Dermis lymphatic vessel endothelial cell (primary cell): ENCODE data around the gene DNAJC7. TPM values are rescaled to one million over a fixed set of nuclear protein-coding genes. Genes with fewer than 3 reads are reported as not detected.

ENCODE experiments used
- total RNA-seq: library from RNA; depleted of rRNA; stranded (reverse); fragments of >200 nt; gene quantifications from 2 replicates; pipeline ENCODE4 v1.2.1, GENCODE V29; 2014

Gene DNAJC7, protein sequence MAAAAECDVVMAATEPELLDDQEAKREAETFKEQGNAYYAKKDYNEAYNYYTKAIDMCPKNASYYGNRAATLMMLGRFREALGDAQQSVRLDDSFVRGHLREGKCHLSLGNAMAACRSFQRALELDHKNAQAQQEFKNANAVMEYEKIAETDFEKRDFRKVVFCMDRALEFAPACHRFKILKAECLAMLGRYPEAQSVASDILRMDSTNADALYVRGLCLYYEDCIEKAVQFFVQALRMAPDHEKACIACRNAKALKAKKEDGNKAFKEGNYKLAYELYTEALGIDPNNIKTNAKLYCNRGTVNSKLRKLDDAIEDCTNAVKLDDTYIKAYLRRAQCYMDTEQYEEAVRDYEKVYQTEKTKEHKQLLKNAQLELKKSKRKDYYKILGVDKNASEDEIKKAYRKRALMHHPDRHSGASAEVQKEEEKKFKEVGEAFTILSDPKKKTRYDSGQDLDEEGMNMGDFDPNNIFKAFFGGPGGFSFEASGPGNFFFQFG
- total RNA-seq: 63.2 and 84.4 TPM in 2 replicates

DNA sequence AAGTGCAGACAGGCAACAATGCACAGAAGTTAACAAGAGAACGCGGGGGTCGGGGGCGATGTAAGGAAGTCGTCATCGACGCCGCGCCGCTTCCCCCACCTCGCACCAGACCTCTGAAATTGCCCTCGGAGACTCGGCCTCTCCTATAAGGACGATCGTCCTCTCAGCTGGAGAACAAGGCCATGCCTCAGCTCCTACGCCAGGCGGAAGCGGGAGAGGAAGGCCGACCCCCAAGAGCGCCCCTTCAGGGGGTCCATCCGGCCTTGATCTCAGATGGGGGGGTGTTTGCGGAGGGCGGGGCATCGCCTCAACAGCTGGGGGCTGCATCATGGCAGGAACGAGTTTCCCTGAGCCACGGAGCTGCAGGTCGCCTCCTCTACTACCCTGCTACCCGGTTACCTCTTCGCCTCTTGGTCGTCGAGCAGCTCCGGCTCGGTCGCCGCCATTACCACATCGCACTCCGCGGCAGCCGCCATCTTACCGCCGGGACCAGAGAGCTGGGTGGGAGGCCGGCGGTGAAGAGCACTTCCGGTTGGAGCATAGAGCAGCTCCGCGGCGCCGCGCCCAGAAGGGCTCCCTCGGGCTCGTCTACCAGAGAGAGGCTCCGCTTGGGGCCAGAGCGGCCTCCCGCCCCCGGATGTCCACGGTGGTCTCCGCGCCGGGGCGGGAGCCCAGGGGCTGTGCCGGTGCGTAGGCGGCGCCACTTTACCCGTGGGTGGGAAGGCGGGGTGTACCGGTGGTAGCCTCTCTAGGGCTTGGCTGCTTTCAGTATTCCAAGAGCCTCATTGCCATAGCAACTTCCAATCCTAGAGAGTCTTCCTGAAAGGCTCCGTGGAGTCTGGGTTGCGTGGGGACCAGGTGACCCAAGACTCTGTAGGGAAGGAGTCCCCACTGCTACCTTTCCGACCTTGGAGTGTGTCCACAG is at the start of gene DNAJC7:
Gene DNAJC7 (minus strand): TSS at position 499 of the 925 bp plus-strand sequence. CDS start 23 bp downstream, at position 476.

DNA sequence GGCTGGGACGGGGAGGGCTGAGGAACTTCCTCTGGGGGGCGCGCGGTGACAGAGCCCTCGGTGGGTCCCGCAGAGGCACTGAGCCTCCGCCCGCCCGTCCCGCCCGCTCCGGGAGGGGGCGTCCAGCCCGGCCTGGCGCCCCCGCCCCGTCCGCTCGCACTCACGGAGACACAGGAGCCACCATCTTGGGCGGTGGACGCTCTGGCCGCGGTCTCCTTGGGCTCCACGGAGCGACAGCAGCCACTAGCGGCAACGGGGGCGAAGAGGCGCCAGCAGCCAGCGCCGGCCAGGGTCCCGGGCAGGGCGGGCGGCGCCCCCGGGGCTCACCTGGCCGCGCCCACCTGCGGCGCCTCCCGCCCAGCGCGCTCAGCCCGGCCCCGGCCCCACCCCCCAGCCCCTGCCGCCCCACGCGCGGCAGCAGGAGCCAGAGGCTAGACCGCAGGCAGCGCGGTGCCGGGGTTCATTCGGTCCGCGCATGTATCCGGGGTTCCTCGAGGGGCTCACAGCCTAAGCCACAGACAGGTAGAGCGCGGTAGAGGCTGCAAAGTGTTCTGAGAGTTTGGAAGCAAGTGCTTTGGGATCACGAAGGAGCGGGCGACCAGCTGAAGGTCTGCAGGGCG is 33.3 kb upstream of the DNAJC7 start, which contains the start of gene C17orf113:
Gene C17orf113 (minus strand): TSS at position 209 of the 620 bp plus-strand sequence. CDS start 7,225 bp downstream, outside the sequence.

DNA sequence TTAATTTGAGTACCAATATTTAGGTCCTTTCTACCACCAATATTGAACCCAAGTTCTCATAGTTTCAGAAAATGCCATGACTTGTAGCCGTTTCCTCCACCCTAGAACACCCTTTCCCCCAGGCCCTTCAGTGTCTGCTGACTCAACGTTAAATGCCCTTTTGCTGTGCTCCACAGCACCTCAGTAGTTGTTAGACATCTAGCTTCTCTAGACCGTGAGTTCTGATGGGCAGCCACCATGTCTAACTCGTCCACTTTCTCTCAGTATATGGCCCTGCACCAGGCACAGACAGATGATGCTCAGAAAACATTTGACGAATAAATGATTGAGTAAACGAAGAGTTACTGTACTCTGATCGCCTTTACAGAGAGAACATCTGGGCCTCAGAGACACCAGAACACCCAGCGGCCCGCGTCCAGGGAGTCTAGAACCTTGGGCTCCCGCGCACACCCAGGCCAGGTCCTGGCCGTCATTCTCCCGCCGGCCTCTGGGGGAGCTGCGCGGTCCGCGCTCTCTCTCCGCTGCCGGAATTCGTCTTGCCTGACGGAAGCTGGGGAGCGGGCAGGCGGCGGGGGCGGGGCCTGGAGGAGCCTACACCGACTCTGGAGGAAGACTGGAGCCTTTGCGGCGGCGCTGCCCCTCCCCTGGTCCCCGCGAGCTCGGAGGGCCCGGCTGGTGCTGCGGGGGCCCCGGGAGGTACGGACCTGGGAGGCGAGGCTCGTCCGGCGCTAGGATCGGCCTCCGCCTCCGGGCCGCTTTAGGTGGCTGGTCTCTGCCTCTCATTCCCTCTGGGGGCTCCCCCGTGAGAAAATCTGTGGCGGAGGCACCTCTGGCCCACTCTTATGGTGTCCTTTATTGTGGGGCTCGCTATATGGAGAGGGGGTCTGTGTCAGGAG is 2.5 kb upstream of the DNAJC7 start, which contains the start of gene NKIRAS2:
Gene NKIRAS2 (plus strand): TSS at position 582 of the 896 bp plus-strand sequence. CDS start 1,488 bp downstream, outside the sequence.

DNA sequence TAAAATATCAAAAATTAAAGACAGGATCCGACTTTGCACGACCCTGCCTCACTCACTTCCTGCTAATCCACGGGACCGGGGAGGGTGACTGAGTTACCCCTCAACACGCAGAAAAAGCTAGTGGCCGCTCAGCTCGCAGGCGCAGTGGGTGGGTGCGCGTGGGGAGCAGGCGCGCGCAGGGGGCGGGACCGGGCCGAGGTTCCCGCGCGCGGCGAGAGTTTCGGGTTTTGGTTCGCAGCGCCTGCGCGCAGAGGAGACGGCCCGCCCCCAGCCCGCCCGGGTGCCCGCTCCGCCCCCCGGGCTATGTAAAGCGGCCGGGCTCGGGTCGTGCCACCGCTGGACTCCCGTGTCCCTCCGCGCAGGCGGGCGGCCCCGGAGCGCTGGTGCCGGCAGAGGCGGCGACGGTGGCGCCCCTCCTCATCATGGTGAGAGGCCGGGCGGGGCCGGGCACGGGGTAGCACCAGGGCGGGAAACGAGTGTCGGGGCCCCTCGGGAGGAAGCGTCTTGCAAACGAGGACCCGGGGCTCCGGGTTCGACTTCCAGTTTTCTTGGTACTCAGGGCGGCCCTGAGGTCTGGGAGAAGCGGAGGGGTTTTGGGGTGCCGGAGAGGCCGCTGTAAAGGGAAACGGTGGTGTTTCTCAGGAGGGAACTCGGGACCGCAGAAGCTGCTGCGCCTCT is 50.6 kb downstream of the DNAJC7 start, which contains the start of gene CNP:
Gene CNP (plus strand): TSS at position 333 of the 678 bp plus-strand sequence. CDS start 90 bp downstream, at position 423.

DNA sequence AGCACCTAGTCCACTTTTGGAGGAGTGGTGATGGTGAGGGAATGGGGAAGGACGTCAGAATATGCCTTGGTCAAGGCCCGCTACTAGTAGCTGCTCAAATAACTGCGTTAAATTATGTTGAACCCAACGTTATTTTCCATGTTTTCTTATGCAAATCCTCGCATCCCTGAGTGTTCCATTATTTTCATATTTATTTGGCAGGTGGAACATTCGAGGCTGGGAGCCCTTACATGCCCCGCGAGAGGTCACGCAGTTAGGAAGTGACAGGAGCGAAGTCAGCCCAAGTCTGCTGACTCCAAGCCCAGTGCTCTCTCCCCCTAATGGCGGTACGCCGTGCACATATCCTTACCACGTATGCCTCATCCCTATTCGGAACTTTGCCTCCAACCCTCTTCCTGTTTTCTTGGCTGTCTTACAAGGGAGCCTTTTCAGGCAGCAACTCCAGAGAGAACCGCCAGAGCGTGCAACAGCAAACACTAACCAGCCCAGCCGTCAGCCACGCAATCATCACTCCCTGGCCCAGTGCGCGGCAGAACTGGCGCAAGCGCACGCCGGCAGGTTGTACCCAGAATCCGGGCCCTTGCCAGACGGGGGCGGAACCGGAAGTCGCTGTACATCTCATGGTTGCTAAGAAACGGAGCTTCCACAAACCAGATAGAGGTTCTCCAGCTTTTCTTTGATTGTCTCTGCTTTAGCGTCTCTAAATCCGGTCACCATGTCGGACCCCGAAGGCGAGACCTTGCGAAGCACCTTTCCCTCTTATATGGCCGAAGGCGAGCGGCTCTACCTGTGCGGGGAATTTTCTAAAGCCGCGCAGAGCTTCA is 87.0 kb downstream of the DNAJC7 start, which contains the start of gene ODAD4:
Gene ODAD4 (plus strand): TSS at position 609 of the 824 bp plus-strand sequence. CDS start 107 bp downstream, at position 716.

Other genes with a start within 250 kb of the DNAJC7 start
- gene JUP, start 230.7 kb downstream of the DNAJC7 start, total RNA-seq: 294 and 328 TPM in 2 replicates
- 45.5 and 51.5 TPM in 2 replicates for gene P3H4, start 205.5 kb downstream of the DNAJC7 start, total RNA-seq
- gene FKBP10, start 204.4 kb downstream of the DNAJC7 start, total RNA-seq: 134 and 149 TPM in 2 replicates
- gene NT5C3B, start 181.2 kb downstream of the DNAJC7 start, total RNA-seq: 74.8 and 87.1 TPM in 2 replicates
- gene KLHL10, start 179.6 kb downstream of the DNAJC7 start, total RNA-seq: under 0.01 TPM in 2 replicates
- 26.1 and 37.9 TPM in 2 replicates for gene KLHL11, start 152.0 kb downstream of the DNAJC7 start, total RNA-seq
- 159 and 189 TPM in 2 replicates for gene ACLY, start 98.5 kb downstream of the DNAJC7 start, total RNA-seq
- 0.11 and 0.34 TPM in 2 replicates for gene ODAD4, start 86.8 kb downstream of the DNAJC7 start, total RNA-seq
- gene CNP, start 50.6 kb downstream of the DNAJC7 start, total RNA-seq: 49.5 and 55.5 TPM in 2 replicates
- gene NKIRAS2, start 2.7 kb upstream of the DNAJC7 start, total RNA-seq: 30.3 and 35.0 TPM in 2 replicates
- gene C17orf113, start 33.2 kb upstream of the DNAJC7 start, total RNA-seq: 0.22 and 0.26 TPM in 2 replicates
- not detected in 2 replicates for gene ZNF385C, start 81.0 kb upstream of the DNAJC7 start, total RNA-seq
- 2.5 and 2.8 TPM in 2 replicates for gene DHX58, start 95.3 kb upstream of the DNAJC7 start, total RNA-seq
- gene KAT2A, start 103.9 kb upstream of the DNAJC7 start, total RNA-seq: 4.9 and 8.3 TPM in 2 replicates
- gene HSPB9, start 105.4 kb upstream of the DNAJC7 start, total RNA-seq: under 0.01 TPM in 1 of 2 replicates, not detected in the other
- gene RAB5C, start 137.6 kb upstream of the DNAJC7 start, total RNA-seq: 72.4 and 77.7 TPM in 2 replicates
- gene KCNH4, start 163.7 kb upstream of the DNAJC7 start, total RNA-seq: under 0.01 TPM in 2 replicates
- not detected in 2 replicates for gene HCRT, start 168.0 kb upstream of the DNAJC7 start, total RNA-seq
- 17.2 and 27.1 TPM in 2 replicates for gene GHDC, start 177.1 kb upstream of the DNAJC7 start, total RNA-seq